NCI-H1436 treated with DMSO at 0.1 percent for 48 hours (cell line): ENCODE measurements around the gene IFT81.
"Not testable (repeated sequence)": the region's sequence is repeated elsewhere in the genome, so short reads cannot be mapped to it uniquely, and the experiment has no call there.

Experiments
- DNase-seq: peaks from one replicate; lab custom pipeline; 2025; lab: John Stamatoyannopoulos, UW

Gene IFT81

DNA sequence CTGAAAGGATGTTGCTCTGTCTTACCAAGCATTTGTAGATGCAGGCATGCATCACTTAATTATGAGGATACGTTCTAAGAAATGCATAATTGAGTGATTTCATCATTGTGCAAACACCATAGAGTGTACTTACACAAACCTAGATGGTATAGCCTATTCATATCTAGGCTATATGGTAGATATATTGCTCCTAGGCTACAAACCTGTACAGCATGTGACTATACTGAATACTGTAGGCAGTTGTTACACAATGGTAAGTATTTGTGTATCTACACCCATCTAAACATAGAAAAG is 75.9 kb downstream of the IFT81 start:
- DNase-seq: no peak

DNA sequence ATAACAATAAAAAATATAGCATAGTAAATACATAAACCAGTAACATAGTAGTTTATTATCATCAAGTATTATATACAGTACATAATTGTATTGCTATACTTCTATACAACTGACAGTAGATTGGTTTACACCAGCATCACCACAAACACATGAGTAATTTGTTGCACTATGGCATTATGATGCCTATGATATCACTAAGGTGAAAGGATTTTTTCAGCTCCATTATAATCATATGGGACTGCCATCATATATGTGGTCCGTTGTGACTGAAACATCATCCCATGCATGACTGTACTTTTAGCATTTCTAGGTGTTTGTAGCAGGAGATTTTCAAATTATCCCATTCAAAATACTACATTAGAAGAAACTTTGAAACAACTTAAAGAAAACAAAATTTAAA is 77.8 kb downstream of the IFT81 start:
- no peak for DNase-seq

DNA sequence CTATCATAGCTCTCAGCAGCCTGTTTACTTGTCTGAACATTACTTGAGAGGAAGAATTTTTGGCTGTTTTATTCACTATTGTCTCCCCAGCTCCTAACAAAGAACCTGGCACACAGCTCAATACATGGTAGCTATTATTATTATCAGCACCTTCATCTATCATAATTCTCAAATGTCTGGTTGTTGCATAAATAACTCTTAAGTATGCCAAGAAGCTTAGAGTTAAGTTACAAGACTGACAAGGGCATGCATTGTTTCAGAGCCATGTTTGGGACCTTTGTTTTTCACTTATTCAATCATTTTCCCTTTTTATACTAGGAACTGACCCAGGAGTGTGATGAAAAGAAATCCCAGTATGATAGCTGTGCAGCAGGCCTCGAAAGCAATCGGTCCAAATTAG is 79.4 kb downstream of the IFT81 start:
- no peak for DNase-seq

DNA sequence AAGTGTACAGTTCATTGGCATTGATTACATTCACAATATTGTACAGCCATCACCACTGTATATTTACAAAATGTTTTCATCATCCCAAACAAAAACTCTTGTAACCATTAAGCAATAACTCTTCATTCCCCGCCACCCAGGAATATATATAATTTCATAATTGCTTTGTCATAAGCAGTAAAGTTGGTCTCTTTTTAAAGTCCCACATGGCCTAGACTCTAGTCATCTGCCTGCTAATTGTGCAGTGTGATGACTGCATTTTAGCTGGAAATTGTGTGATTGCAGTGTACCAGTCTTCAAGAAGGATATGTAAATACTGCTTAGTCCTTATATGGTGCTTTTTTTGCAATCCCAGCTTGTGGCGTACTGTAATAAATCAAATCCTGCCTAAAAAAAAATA is 81.8 kb downstream of the IFT81 start:
- DNase-seq: no peak

DNA sequence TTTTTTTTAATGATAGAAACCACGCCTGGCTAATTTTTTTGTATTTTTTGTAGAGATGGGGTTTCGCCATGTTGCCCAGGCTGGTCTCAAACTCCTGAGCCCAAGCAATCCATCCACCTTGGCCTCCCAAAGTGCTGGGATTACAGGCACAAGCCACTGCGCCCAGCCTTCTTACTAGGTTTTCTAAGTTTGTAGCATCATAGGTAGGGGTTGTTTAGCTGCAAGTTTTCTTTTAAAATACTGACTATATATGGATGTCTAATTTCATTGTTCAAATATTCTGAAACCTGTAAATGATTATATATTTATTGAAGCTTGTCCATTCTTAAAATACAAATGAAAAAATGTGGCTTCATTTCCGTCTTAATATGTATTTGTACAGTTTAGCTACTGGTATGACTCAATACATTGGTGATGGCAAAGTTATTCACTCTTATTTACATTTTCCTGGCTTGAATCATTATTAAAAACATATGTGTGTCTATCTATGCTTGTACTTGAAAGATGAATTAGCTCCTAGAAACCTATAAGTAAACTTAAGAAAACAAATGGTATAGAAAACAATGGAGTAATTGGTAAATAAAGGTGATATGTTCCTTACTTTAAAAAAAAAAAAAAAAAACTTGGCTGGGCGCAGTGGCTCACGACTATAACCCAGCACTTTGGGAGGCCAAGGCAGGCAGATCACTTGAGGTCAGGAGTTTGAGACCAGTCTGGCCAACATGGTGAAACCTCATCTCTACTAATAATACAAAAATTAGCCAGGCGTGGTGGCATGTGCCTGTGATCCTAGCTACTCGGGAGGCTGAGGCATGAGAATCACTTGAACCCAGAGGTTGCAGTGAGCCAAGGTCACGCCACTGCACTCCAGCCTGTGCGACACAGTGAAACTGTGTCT is 87.7 kb downstream of the IFT81 start:
- not testable (repeated sequence) for DNase-seq

DNA sequence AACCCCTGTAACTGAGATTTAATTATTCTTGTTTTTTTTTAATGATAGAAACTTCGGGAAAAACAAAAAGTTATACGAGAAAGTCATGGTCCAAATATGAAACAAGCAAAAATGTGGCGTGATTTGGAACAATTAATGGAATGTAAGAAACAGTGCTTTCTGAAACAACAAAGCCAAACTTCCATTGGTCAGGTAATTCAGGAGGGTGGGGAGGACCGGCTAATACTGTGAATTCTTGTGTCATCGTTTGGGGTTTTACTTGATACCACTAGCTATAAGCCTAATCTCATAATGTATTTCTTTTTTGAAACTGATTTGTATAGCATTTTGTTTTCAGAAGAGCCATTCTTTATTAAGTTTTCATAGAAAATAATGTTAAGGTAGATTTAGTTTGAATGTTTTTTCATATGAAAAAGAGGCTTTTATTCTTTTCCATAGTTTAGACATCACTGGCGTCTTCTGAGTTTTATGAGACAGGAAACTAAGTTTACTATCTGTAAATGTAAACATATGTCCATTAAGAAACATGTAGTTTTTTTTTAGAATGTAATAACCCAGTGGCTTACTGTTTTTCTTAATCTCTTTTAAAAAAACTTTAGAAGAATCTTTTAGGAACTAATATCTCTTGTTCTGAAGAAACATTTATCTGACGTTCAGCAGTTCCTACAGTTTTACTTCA is 94.0 kb downstream of the IFT81 start:
- no peak for DNase-seq

DNA sequence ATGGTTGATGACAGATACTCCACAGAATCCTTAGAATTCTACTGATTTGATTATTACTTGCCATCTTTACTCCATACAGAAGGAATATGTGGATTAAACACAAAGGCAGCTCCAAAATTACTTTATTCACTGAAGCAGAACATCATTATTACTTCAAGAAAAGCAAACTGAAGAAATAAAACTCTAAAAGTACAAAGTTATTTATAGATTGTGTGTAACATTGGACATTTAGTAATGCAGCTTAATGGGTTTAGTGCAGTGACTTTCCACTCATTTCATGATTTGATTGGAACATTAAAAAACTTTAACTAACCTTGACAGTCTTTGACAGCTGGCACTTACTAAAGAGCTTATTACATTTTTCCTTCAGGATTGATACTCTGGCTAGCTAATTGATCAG is 97.9 kb downstream of the IFT81 start:
- no peak for DNase-seq

DNA sequence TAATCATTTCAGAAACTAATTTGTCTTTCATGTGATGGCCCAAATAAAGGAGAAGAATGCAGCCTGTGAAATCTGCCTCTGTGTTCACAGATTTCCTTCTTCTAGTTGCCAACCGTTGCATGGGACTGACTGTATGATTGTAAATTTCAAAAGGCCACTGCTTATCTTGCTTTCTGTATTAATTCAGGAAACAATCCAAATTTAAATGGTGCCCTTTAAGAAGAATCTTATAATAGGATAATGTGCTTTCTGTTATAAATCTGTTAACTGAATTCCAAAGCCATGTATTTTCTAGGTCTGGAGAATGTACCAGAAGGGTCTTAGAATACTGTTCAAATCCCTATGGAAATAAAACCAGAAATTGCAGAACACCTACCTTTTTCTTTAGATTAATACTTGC is 98.3 kb downstream of the IFT81 start:
- DNase-seq: no peak

DNA sequence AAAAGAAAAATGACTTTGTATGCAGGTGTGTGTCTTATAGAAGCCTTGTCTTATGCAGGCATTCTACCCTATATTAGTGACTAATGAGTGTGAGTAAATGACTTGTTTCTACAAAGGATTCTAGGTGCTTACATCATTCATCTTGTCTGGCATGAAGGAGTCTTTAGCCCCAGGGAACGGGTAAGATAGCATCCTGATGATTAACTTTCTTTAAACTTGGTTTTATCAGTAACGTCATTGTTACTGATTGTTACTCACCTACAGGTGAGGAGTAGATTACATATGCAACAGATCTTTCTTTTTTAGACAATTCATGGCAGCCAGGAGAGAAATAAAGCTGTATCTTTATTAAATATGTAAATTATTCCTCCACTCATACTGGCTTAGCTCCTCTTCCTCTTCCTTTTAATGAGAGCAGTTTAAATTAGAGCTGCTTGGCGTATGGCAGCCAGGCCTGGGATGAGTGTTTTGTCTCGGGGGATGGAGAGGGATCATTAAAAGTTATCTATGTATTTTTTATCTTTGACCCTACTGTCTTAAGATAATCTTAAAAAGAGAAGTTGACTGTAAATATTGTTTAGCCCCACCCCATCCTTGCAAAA is 99.7 kb downstream of the IFT81 start:
- no peak for DNase-seq

DNA sequence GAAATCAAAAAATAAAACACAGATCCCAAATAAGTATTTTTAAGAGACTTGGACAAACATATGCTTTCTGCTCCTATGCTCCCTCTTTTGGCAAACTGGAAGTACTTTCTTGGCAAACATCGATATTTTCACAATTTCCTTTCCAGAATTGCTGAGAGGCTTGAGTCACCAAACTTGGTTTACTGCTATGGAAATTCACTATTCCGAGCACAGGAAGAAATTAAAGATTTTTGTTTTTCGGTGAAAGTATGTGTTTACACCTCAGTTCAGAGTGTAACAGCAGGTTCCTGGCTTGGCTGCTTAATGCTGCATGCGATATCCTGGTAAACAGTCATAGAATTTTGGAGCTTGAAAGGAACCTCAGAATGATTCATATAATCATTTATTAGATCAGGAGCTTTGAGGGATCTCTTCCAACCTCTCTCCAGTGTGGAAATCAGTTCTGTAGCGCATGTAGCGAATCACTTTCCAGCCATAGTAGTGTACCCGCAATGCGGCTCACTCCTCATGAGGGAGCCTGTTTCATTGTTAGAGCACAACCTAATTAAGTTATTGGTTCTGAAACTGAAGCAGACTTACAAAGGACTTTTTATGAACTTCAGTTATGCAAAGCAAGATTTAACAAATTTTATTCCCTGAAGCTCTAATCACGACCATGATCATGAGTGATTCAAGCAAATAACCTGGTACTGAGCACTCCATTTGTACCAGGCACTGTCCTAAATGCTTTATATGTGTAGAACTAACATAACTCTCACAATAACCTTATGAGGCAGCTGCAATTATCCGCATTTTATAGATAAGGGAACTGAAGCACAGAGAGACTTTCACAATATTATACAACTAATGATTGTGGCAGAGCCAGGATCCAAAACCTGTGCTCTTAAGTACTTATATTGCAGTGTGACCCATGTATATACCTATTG is 100.5 kb downstream of the IFT81 start:
- no peak for DNase-seq

DNA sequence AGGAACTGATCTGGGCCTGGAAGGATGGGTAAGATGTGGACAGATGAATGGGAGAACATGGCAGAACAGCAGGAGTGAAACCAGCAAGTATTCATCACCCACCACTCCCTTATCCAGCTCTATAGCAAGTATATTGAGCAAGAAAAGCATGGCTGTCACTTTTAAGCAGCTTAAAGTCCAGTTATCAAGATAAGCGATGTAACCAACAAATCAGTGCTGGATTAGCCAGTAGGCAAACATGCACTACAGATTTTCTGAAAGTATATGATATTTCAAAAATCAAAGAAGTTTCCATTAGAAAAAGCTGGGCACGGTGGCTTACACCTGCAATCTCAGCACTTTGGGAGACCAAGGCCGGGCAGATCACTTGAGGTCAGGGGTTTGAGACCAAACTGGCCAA is 103.0 kb downstream of the IFT81 start:
- no peak for DNase-seq

DNA sequence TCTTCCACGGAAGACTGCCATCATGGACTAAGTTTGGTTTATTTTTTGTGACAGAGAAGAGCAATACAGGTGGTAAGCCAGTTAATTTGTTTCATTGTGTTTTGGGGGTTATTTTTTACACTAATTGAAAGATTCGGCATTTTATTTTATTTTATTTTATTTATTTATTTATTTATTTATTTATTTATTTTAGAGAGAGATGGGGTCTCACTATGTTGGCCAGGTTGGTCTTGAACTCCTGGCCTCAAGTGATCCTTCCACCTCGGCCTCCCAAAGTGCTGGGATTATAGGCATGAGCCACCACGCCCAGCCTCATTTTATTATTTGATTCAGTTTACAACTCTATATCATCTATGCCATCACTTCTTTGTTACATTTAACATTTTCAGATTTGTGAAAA is 104.2 kb downstream of the IFT81 start:
- DNase-seq: not testable (repeated sequence)

DNA sequence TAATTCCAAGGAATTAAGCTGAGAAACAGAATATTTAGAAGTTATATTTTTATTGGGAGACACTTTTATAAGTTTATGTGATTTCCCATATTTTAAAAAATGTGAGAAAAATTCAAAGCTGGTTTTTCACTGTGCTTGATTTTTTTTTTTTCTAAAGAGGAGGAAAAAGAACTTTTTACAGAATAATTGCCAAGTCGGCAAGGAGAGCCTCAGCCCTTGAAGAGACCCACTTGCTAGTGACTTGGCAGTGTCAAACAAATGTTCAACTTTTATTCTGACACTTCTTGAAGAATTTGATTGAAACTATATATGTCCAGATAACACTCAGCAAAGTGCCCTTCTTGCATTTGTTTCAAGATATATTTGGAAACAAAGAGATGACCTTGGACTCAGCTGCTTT is 104.6 kb downstream of the IFT81 start:
- no peak for DNase-seq

DNA sequence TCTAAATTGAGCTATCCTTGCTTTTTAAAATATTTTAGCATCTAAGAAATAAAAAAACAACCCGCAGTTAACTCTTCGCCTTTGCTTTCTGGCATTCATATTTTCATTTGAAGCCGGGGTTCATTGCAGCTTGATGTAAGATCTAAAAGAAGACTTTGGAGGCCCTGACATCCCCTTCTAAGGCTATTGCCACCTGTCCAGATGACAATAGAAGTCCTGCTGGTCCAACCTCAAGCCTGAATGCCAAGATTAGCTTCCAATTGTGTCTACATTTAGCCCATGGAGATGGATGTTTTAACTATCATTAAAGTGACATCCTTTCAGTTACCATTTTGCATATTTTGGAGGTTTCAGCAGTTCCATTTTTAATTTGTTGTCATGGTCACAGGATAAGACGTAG is 105.3 kb downstream of the IFT81 start:
- no peak for DNase-seq

DNA sequence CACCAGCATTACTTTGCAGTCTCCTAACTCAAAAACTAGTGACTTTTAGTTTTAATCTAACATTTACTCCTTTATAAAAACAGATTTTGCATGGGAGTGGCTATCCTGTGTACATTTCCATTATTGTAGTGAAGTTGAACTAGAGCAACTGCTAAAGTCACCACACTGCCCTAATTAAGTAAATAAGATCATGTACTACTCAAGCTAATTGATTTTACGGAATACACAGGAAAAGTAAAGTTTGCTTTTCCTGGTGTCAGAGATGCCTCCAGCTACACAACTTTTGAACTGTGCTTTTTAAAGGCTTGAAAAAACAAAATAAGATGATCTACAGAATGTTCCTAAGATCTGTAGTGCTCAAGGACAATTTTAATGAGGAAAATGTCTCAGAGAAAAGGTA is 106.5 kb downstream of the IFT81 start:
- no peak for DNase-seq

DNA sequence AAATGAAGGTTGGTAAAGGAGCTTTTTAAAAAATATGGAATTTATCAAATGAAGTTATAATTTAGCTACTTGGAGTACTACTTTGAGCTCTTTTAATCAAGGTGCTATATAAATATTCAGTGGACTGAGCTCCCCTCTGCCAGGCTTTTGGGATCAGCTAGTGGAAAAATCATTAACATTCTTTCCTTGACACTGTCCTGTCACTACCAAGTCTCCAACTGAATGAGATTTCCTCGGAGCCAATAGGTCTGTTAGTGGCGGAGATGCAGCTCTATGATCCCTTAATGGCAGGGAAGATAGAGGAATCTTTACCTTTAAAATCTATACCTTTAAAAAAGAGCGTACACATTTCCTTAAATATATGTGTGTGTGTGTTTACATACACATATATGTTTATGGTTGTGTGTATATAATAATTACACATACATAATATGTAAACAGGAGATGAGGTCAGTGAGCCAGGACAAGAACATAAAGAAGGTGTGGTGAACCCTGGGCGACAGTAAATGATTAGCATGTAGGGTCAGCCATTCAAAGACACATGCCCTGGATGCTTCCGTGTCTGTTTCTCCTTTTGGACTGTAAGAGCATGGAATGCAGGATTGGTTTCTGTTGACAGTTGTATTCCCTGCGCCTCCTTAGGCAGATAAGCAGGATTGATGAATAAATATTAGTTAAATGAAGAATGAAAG is 109.2 kb downstream of the IFT81 start:
- DNase-seq: no peak

DNA sequence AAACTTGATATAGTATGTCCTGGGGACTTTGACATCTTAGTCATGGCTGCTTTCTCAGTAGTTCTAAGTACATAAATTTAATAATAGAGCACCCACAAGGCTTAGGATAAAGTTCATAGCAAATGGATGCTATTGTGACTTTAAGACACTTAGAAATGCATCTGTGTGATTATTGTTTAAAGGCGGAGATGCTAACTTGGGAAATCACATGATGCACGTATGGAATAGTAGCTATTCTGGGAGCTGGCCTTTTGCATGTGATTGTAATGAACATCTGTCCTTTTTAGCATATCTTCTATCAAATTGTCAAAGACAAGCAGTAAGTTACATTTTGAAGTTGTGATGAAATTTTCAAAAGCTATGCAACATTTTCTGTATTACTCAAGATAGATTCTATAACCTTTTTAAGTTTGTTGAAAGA is 110.2 kb downstream of the IFT81 start:
- no peak for DNase-seq

DNA sequence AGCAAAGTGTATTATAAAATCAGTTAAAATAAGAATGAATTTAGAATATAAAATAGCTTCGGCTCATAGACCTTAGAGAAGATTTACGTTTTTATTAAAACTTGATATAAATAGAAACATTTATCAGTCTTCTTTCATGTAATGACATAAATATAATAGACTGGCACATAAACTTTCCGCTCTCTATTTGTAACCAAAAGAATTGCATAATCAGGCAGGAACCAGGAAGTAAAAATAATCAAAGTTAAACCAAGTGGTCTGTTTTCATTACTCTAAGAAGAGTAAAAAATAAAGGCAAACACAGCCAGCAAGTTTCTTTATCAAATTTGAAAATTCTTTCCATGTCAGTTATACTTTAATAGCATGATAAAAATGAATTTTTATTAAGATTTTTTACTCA is 110.6 kb downstream of the IFT81 start:
- DNase-seq: no peak

DNA sequence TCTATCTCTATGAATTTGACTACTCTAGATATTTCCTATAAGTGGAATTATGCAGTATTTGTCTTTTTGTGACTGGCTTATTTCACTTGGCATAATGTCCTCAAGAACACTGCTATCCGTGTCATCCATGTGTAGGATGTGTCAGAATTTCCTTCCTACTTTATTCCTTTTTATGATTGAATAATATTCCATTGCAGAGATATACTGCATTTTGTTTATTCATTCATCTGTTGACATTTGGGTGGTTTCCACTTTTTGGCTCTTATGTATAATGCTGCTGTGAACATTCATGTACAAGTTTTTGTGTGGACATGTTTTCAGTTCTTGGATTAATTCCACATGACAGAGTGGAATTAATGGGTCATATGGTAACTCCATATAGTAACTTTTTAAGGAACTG is 111.2 kb downstream of the IFT81 start:
- DNase-seq: no peak

DNA sequence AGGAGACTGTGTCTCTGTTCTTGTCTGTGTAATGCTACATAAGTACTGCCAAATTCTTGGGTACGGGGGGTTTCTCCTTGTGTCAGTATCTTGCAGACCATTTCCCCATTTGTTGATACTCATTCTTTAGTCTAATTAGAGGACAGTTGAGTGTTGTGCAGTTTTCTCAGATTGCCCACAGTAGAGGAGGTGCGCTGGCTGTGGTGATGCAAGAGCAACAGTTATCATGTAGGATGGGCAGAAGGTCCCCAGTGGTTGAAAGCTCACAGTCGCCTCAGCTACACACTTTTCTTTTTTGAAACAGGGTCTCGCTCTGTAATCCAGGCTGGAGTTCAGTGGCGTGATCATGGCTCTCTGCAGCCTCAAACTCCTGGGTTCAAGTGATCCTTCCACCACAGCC is 119.1 kb downstream of the IFT81 start:
- DNase-seq: no peak

DNA sequence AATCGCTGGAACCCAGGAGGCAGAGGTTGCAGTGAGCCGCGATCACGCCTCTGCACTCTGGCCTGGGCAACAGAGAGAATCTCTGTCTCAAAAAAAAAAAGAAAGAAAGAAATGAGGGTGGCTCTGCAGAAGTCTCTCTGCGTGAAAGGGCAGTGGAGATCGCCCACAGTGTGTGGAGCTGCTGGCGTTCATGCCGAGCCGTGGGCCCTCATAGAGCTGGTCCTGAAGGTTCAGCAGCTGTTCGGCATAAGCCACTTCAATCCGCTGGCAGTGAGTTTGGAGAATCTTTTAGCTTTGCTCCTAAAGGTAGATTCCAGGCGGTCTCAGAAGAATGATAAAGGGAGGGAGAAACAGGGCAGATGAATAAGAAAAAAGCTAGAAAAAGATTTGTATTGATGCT is 120.2 kb downstream of the IFT81 start:
- DNase-seq: no peak

DNA sequence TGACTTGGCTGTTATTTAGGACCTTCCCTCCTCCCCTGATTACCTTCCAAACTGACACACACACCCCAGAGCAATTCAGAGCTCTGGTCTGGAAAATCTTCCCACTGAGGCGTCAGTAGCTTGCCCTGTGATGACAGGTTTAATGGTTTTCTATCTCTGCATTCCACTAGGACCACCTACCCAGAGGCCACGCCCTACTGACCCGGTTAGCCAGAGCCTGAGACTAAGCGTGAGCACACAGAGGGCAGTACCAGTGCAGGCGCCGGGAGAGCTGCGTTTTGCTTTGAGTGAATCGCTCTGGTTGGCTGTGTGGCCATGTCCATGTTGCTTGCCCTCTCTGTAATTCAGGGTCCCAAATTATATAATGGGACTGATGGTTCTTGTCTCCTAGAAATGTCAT is 120.7 kb downstream of the IFT81 start:
- no peak for DNase-seq
